HepG2 (cell line): ENCODE data around the gene SSC5D. TPM values are rescaled to one million over a fixed set of nuclear protein-coding genes. Genes with fewer than 3 reads are reported as not detected.

Experiments
- CHCHD3 ChIP-seq: sonication (generic); formaldehyde crosslinking; IDR thresholded peaks from 2 replicates; pipeline ENCODE4 v1.8.0; 2022; ENCODE audit warnings: mild to moderate bottlenecking, missing genetic modification reagents, moderate library complexity
- ETV5 ChIP-seq: IDR thresholded peaks from 2 replicates; pipeline ENCODE4 v1.6.1; 2018; ENCODE audit warnings: missing biosample characterization, missing genetic modification reagents, inconsistent platforms, borderline replicate concordance
- GTF3A ChIP-seq: sonication (generic); formaldehyde crosslinking; conservative IDR thresholded peaks from 2 replicates; pipeline ENCODE4 v1.4.0; 2020; ENCODE audit warnings: mild to moderate bottlenecking, missing genetic modification reagents
- HCFC1 ChIP-seq: fragments of 150-350 bp; IDR thresholded peaks from 2 replicates; pipeline ENCODE4 v1.6.1; 2014; ENCODE audit warnings: low read depth, low read length
- HHEX ChIP-seq: IDR thresholded peaks from 2 replicates; pipeline ENCODE4 v1.6.1; 2016; ENCODE audit warnings: control low read depth
- KDM6A ChIP-seq: IDR thresholded peaks from 2 replicates; pipeline ENCODE4 v1.6.1; 2016; ENCODE audit warnings: low read depth
- KLF12 ChIP-seq: sonication (generic); formaldehyde crosslinking; IDR thresholded peaks from 2 replicates; pipeline ENCODE4 v1.4.0; 2020; ENCODE audit warnings: missing genetic modification reagents, borderline replicate concordance
- NFIC ChIP-seq: IDR thresholded peaks from 2 replicates; pipeline ENCODE4 v1.6.1; 2012; ENCODE audit warnings: mild to moderate bottlenecking, low read length, inconsistent platforms
- RFXANK ChIP-seq: IDR thresholded peaks from 2 replicates; pipeline ENCODE4 v1.6.1; 2016
- SALL2 ChIP-seq: sonication (generic); formaldehyde crosslinking; IDR thresholded peaks from 2 replicates; pipeline ENCODE4 v1.8.1; 2023; ENCODE audit warnings: mild to moderate bottlenecking, missing genetic modification reagents, inconsistent platforms
- SMAD1 ChIP-seq: sonication (generic); formaldehyde crosslinking; IDR thresholded peaks from 2 replicates; pipeline ENCODE4 v1.4.0; 2020; ENCODE audit warnings: missing genetic modification reagents, low read depth, mild to moderate bottlenecking, borderline replicate concordance
- TCF12 ChIP-seq, 2 experiments: fragments of 450-650 bp in 1 of 2; sonication (generic) in 1 of 2; formaldehyde crosslinking in 1 of 2; IDR thresholded peaks; 2 replicates each; pipeline versions ENCODE4 v1.6.1 to v1.8.0; 2017 to 2022; ENCODE audit warnings: antibody characterized with exemption in 1 of 2, mild to moderate bottlenecking in 1 of 2, missing genetic modification reagents in 1 of 2, moderate library complexity in 1 of 2
- ZKSCAN1 ChIP-seq: fragments of 150-350 bp; IDR thresholded peaks from 2 replicates; pipeline ENCODE4 v1.6.1; 2014; ENCODE audit warnings: low read length
- ZNF230 ChIP-seq: sonication (generic); formaldehyde crosslinking; IDR thresholded peaks from 2 replicates; pipeline ENCODE4 v1.4.0; 2020; ENCODE audit warnings: mild to moderate bottlenecking, missing genetic modification reagents
- ZNF333 ChIP-seq: sonication (generic); formaldehyde crosslinking; IDR thresholded peaks from 2 replicates; pipeline ENCODE4 v1.4.0; 2020; ENCODE audit warnings: mild to moderate bottlenecking, missing genetic modification reagents, borderline replicate concordance
- ZNF451 ChIP-seq: sonication (generic); formaldehyde crosslinking; IDR thresholded peaks from 2 replicates; pipeline ENCODE4 v1.5.0; 2020; ENCODE audit warnings: mild to moderate bottlenecking, missing genetic modification reagents
- ZNF530 ChIP-seq: sonication (generic); formaldehyde crosslinking; IDR thresholded peaks from 2 replicates; pipeline ENCODE4 v1.5.0; 2020; ENCODE audit warnings: low read depth, mild to moderate bottlenecking, missing genetic modification reagents
- ZNF567 ChIP-seq: sonication (generic); formaldehyde crosslinking; IDR thresholded peaks from 2 replicates; pipeline ENCODE4 v1.8.1; 2023; ENCODE audit warnings: mild to moderate bottlenecking, missing genetic modification reagents, borderline replicate concordance
- ZNF790 ChIP-seq: sonication (generic); formaldehyde crosslinking; IDR thresholded peaks from 2 replicates; pipeline ENCODE4 v1.8.0; 2022; ENCODE audit warnings: missing genetic modification reagents, mild to moderate bottlenecking, borderline replicate concordance
- polyA plus RNA-seq, 8 experiments: library from polyadenylated mRNA; depleted of rRNA in 3 of 8; stranded (reverse) in 7 of 8; unstranded in 1 of 8; fragments of >200 nt; fragmentation: Illumina TruSeq in 4 of 8; extraction: Trizol in 4 of 8; gene quantifications; 2 replicates each; pipeline versions ENCODE4 v1.2.1 to v1.2.3, GENCODE V29; 2011 to 2016; ENCODE audit warnings: low read depth in 4 of 8, missing spikeins in 1 of 8, mixed read lengths in 1 of 8; ENCODE audit not compliant: insufficient read depth in 1 of 8
- total RNA-seq, 5 experiments: library from RNA; depleted of rRNA; stranded (reverse); fragments of >200 nt; fragmentation: Illumina TruSeq; extraction: Trizol; gene quantifications; 2 replicates each; pipeline ENCODE4 v1.2.3, GENCODE V29; 2016; ENCODE audit warnings: low read depth in 1 of 5
- TF ChIP-seq, protein P1 (sequence below): IDR thresholded peaks from 2 replicates; pipeline ENCODE4 v1.6.1; 2012; ENCODE audit warnings: low read depth, low read length, improper control_type of control experiment
- TF ChIP-seq, protein P2 (sequence below): sonication (generic); formaldehyde crosslinking; IDR thresholded peaks from 2 replicates; pipeline ENCODE4 v1.5.0; 2020; ENCODE audit warnings: missing genetic modification reagents
- TF ChIP-seq, protein P3 (sequence below): sonication (generic); formaldehyde crosslinking; IDR thresholded peaks from 2 replicates; pipeline ENCODE4 v1.5.0; 2020; ENCODE audit warnings: missing genetic modification reagents, mild to moderate bottlenecking, borderline replicate concordance
- TF ChIP-seq, protein P4 (sequence below): IDR thresholded peaks from 2 replicates; pipeline ENCODE4 v1.6.1; 2012; ENCODE audit warnings: low read length, improper control_type of control experiment

The SSC5D gene
- total and polyA plus RNA-seq, 2 of the 13 experiments (the other 11 are each of a cell fraction or from before 2014, with no cell fraction given): not detected

DNA sequence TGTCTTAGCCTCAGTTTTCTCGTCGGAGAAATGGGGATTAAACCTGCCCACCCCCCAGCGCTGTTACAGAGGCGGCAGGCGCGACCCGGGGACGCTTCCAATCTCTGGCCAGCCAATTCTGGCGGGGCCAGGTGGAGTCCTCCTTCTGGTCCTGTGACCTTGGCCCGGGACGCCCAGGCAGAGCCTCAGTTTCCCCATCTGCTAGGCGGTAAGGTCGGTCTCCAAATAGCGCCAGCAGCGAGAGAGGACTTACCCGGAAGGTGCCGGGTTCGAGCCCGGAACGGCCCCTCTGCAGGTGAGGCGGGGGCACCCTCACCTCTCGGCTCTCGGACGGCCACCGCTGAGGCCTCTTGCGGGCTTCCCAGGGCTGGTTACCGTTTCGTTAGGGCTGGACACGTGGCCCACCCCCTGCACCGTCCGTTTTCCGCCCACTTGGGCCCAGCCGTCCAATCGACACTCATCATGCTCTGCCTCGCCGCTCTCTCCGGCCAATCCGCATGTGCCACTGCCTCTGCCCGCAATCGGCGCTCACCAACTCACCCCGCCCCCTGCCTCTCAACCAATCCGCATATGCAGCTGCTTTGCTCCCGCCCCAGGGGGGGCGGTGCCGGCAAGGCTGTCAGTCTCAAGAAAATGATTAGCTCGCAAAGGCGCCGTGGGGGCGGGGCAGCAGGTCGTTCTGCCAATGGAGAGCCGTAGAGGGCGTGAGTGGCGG, 26.8 kb upstream of the SSC5D start, which contains the start of gene ISOC2 (continued):
- TF ChIP-seq ZNF230 (CRISPR knock-in tag) (peak; percentile 68; the same call in 1 of the 2 replicates), ZNF790 (CRISPR knock-in tag) (peak; percentile 27; the same call in 1 of the 2 replicates), HHEX (CRISPR knock-in tag) (no peak), SMAD1 (0 out of 2 replicates have a peak, but pooled peaks have one; percentile 27), HCFC1 (no peak), ZNF333 (CRISPR knock-in tag) (no peak), GTF3A (no peak), ZNF567 (peak; percentile 84), CHCHD3 (CRISPR knock-in tag) (peak; percentile 25; the same call in 1 of the 2 replicates), ZNF451 (peak; percentile 62; the same call in 1 of the 2 replicates), SALL2 (CRISPR knock-in tag) (no peak), RFXANK (CRISPR knock-in tag) (no peak; the same call in 1 of the 2 replicates), ETV5 (CRISPR knock-in tag) (peak; percentile 78; the same call in 1 of the 2 replicates), TCF12 (IDR thresholded peaks at IDR 0.05) (no peak), TCF12 (CRISPR knock-in tag; IDR thresholded peaks at IDR 0.05) (no peak), ZKSCAN1 (no peak), KDM6A (CRISPR knock-in tag) (no peak), NFIC (no peak), KLF12 (CRISPR knock-in tag) (peak; percentile 90), ZNF530 (CRISPR knock-in tag) (no peak)
- TF ChIP-seq, protein P1, sequence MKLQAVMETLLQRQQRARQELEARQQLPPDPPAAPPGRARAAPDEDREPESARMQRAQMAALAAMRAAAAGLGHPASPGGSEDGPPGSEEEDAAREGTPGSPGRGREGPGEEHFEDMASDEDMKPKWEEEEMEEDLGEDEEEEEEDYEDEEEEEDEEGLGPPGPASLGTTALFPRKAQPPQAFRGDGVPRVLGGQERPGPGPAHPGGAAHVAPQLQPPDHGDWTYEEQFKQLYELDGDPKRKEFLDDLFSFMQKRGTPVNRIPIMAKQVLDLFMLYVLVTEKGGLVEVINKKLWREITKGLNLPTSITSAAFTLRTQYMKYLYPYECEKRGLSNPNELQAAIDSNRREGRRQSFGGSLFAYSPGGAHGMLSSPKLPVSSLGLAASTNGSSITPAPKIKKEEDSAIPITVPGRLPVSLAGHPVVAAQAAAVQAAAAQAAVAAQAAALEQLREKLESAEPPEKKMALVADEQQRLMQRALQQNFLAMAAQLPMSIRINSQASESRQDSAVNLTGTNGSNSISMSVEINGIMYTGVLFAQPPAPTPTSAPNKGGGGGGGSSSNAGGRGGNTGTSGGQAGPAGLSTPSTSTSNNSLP: no peak
- TF ChIP-seq, protein P2, sequence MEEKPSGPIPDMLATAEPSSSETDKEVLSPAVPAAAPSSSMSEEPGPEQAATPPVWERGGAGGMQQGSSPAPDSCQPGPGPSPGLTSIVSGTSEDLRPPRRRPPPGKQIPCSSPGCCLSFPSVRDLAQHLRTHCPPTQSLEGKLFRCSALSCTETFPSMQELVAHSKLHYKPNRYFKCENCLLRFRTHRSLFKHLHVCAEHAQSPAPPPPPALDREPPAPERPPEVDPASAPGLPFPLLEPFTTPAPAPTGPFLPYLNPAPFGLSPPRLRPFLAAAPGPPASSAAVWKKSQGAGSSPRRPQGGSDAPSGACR (CRISPR knock-in tag): no peak
- TF ChIP-seq, protein P3, sequence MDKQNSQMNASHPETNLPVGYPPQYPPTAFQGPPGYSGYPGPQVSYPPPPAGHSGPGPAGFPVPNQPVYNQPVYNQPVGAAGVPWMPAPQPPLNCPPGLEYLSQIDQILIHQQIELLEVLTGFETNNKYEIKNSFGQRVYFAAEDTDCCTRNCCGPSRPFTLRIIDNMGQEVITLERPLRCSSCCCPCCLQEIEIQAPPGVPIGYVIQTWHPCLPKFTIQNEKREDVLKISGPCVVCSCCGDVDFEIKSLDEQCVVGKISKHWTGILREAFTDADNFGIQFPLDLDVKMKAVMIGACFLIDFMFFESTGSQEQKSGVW (CRISPR knock-in tag): no peak
- TF ChIP-seq, protein P4, sequence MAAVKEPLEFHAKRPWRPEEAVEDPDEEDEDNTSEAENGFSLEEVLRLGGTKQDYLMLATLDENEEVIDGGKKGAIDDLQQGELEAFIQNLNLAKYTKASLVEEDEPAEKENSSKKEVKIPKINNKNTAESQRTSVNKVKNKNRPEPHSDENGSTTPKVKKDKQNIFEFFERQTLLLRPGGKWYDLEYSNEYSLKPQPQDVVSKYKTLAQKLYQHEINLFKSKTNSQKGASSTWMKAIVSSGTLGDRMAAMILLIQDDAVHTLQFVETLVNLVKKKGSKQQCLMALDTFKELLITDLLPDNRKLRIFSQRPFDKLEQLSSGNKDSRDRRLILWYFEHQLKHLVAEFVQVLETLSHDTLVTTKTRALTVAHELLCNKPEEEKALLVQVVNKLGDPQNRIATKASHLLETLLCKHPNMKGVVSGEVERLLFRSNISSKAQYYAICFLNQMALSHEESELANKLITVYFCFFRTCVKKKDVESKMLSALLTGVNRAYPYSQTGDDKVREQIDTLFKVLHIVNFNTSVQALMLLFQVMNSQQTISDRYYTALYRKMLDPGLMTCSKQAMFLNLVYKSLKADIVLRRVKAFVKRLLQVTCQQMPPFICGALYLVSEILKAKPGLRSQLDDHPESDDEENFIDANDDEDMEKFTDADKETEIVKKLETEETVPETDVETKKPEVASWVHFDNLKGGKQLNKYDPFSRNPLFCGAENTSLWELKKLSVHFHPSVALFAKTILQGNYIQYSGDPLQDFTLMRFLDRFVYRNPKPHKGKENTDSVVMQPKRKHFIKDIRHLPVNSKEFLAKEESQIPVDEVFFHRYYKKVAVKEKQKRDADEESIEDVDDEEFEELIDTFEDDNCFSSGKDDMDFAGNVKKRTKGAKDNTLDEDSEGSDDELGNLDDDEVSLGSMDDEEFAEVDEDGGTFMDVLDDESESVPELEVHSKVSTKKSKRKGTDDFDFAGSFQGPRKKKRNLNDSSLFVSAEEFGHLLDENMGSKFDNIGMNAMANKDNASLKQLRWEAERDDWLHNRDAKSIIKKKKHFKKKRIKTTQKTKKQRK: peak; percentile 69; the same call in 1 of the 2 replicates
